Cardiac ventricle fibroblast (primary cell): ENCODE measurements around the gene PRKCB. TPM values are rescaled to one million over a fixed set of nuclear protein-coding genes. Genes with fewer than 3 reads are reported as not detected.

Experiments
- total RNA-seq: library from RNA; depleted of rRNA; stranded (reverse); fragments of >200 nt; gene quantifications from 2 replicates; pipeline ENCODE4 v1.2.3, GENCODE V29; 2015

Gene PRKCB
- 0.15 TPM in 1 of 2 replicates, not detected in the other for total RNA-seq

GRCh38 chr16:23835390-23836077 lies at the start of gene PRKCB:
Gene PRKCB (plus strand): TSS chr16:23835983.

DNA sequence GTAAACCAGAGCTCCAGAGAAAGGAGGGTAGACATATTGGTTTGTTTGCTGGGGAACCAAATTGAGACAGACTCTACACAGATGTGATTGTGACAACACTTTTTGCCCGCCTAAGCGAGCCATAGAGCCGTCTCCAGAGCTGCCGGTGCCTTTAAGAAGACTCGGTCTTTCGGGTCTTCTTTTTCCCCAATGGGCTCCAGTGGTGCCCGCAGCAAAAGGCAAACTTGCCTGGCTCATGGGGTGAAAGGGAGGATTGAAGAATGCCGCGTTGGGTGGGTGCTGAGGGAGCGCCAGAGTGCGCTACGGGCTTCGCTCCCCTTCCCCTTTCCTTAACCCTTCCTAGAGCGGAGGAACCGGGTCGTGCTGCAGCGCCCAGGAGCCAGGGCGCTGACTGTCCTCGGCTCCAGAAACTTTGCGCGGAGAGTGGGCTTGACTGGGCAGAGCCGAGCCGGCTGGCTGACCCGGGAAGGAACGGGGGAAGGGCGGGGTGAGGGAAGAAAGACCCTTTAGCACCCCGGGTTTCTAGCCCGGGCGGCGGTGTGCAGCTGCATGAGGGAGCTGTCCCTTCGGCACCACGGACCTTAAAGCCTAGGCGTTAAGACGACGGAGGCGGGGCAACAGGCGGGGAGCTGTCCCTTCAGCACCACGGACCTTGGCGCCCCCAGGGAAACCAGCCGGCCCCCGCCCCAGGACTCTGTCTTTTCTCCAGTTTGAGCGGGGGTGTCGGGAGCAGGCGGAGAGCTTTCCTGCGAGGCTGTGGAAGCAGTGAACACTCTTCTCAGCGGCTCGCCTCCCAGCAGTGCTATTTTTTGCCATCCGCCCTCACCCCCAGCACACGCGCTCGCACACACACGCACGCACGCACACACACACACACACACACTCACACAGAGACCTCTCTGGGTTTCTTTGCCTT lies 419.9 kb downstream of the PRKCB start, which contains the start of gene CACNG3:
TSS of gene CACNG3 (plus strand) at position 880 of the 916 bp plus-strand sequence. CDS start 420 bp downstream, outside the sequence.

Other genes with a start within 250 kb of the PRKCB start
- gene NDUFAB1, start 239.7 kb upstream of the PRKCB start, total RNA-seq: 25.5 and 50.5 TPM in 2 replicates
- gene PALB2, start 194.7 kb upstream of the PRKCB start, total RNA-seq: 6.9 and 12.9 TPM in 2 replicates
- 35.2 and 37.8 TPM in 2 replicates for gene DCTN5, start 194.5 kb upstream of the PRKCB start, total RNA-seq
- 4.1 and 4.4 TPM in 2 replicates for gene PLK1, start 157.1 kb upstream of the PRKCB start, total RNA-seq
- 0.20 TPM in 1 of 2 replicates, not detected in the other for gene ERN2, start 122.8 kb upstream of the PRKCB start, total RNA-seq
- not detected in 2 replicates for gene CHP2, start 81.0 kb upstream of the PRKCB start, total RNA-seq